T1000 (cell line): ENCODE results near the gene DIP2A.

Experiments
- DNase-seq: peaks from one replicate; lab custom pipeline; 2025; ENCODE audit warnings: mixed read lengths; lab: John Stamatoyannopoulos, UW

The DIP2A gene

GRCh38 chr21:46527801-46528200, 69.1 kb downstream of the DIP2A start:
- no peak for DNase-seq

- no peak for DNase-seq
Measured at GRCh38 chr21:46532080-46532479, 73.4 kb downstream of the DIP2A start.

GRCh38 chr21:46537026-46537425, 78.3 kb downstream of the DIP2A start:
- DNase-seq = no peak

GRCh38 chr21:46538262-46538661, 79.6 kb downstream of the DIP2A start:
- no peak for DNase-seq

- no peak for DNase-seq
Measured at GRCh38 chr21:46538851-46539666, 80.4 kb downstream of the DIP2A start.

- no peak for DNase-seq
Measured at GRCh38 chr21:46540087-46540710, 81.5 kb downstream of the DIP2A start.

- no peak for DNase-seq
Measured at GRCh38 chr21:46542588-46543124, 84.0 kb downstream of the DIP2A start.

- no peak for DNase-seq
Measured at GRCh38 chr21:46543306-46543705, 84.6 kb downstream of the DIP2A start.

GRCh38 chr21:46544003-46544402, 85.3 kb downstream of the DIP2A start:
- DNase-seq = no peak

GRCh38 chr21:46544824-46545223, 86.1 kb downstream of the DIP2A start:
- DNase-seq = no peak

GRCh38 chr21:46545363-46545762, 86.7 kb downstream of the DIP2A start:
- no peak for DNase-seq

- no peak for DNase-seq
Measured at GRCh38 chr21:46545911-46546310, 87.2 kb downstream of the DIP2A start.

- DNase-seq = no peak
Measured at GRCh38 chr21:46546799-46547198, 88.1 kb downstream of the DIP2A start.

- no peak for DNase-seq
Measured at GRCh38 chr21:46549650-46550049, 91.0 kb downstream of the DIP2A start.

- DNase-seq = no peak
Measured at GRCh38 chr21:46550116-46550941, 91.6 kb downstream of the DIP2A start.

- DNase-seq = no peak
Measured at GRCh38 chr21:46551636-46552241, 93.0 kb downstream of the DIP2A start.

- DNase-seq = no peak
Measured at GRCh38 chr21:46552274-46552673, 93.6 kb downstream of the DIP2A start.

- DNase-seq = no peak
Measured at GRCh38 chr21:46552865-46553379, 94.2 kb downstream of the DIP2A start.

- DNase-seq = no peak
Measured at GRCh38 chr21:46553993-46554392, 95.3 kb downstream of the DIP2A start.

- DNase-seq = no peak
Measured at GRCh38 chr21:46554431-46555224, 95.9 kb downstream of the DIP2A start.

- DNase-seq = no peak
Measured at GRCh38 chr21:46555225-46555617, 96.5 kb downstream of the DIP2A start.
